GM19099 (cell line): ENCODE data around the gene DPP6.

Experiments used
- POLR2A ChIP-seq: IDR thresholded peaks from 3 replicates; pipeline ENCODE4 v1.6.1; 2011; ENCODE audit warnings: low read depth; ENCODE audit not compliant: insufficient read length; ENCODE audit errors: extremely low read depth

DPP6 gene

DNA sequence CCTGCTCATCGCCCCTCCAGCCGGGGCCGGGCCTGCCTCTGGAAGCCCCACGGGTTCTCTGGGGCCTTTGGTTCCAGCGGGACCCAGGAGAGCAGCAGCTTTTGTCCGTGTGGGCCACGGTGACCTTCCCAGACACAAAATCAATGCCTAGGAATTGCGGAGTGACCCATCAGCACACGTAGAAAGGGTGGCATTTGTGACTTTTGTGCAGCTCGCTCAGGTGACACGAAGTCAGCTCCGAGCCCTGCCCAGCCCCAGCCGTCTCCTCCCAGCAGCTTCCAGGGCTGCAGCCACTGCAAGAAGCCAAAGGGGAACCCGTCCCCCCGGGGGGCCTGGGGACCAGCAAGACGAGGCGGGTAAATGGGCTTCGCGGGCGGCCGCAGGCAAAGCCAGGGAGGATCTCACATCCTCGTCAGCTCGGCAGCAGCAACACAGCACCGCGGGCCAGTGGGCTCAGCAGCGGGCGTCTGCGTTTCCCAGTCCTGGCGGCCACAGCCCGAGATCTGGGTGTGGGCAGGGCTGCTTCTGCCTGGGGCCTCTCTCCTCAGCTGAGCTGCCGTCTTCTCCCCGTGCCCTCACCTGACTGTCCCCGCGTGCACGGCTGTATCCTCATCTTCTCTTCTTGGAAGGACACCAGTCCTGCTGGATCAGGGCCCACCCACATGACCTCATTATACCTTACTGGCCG lies 862.3 kb downstream of the DPP6 start:
- TF ChIP-seq POLR2A, result no peak

DNA sequence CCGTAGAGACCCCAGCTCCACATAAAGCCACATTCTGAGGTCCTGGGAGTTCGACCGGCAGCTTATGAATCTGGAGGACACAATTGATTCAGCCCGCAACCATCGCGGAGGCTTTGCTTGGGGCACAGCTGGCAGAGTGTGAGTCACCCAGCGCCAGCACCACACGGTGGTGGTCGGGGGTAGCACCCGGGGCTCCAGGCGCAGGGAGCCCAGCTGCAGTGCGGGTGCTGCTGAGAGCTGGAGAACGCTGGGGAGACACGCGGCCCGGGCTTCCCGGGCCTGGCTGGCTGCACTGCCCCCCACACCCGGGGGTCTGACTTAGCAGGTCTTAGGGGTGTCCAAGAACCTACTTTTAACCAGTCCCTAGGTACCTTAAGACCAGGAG lies 862.8 kb downstream of the DPP6 start:
- TF ChIP-seq POLR2A, result no peak

DNA sequence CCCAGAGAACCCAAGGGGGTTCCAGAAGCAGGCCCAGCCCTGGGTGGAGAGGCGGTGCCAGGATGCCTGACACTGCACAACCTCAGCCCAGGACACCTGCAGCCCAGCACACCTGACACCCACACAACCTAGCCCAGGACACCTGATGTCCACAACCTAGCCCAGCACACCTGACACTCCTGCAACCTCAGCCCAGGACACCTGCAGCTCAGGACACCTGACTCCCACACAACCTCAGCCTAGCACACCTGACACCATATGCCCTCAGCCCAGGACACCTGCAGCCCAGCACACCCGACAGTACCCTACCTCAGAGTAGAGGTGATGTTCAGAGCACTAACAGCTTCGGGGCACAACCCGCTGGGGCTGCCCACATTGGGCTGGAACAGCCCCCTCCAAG lies 863.4 kb downstream of the DPP6 start:
- no peak for TF ChIP-seq POLR2A

DNA sequence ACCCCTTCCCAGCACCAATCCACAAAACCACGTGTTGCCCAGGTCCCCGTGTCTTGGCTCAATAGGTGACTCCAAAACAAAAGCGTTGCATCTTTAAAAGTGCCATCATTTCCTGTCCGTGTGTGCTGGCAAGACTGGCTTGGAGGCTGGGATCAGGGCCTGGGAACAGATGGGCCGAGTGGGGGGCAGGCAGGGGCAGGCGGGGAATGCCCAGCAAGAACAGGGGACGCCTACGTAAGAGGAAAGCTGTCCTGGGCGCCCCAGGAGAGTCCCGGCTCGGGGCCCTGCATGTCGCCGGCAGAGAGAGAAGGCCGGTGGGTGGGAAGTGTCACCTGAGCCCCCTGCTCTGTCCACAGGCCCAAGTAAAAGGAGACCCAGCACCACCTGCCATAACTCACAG lies 864.2 kb downstream of the DPP6 start:
- TF ChIP-seq POLR2A, result no peak

DNA sequence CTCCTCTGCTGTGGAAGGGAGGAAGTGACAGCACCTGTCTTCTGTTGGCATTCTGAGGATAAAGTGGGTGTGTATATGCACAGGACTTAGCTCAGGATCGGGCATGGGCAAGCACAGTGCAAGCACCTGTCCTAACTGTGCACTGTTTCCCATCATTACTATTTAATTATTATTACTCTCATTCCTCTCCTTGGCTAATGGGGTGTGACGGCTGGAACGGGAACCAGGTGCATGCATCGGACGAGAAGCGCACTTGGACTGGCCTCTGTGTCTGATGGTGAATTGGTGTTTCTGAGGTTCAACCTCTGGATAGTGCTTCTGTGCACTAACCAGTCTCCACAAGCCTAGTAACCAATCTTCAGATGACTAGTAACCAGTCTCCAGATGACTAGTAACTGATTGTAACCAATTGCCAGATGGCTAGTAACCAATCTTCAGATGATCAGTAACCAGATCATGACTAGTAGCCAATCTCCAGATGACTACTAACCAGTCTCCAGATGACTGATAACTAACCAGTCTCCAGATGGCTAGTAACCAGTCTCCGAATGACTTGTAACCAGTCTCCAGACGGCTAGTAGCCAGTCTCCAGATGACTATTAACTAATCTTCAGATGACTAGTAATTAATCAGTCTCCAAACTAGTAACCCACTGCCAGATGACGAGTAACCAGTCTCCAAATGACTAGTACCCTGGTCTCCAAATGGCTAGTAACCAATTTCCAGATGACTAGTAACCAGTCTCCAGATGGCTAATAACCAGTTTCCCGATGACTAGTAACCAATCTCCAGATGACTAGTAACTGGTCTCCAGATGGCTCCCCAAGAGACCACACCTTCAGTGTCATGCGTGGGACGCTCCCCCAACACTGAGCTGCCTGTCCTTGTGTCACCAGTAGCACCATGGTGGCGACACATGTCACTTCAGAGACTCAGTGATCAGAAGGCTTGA lies 864.9 kb downstream of the DPP6 start:
- TF ChIP-seq POLR2A, result no peak

DNA sequence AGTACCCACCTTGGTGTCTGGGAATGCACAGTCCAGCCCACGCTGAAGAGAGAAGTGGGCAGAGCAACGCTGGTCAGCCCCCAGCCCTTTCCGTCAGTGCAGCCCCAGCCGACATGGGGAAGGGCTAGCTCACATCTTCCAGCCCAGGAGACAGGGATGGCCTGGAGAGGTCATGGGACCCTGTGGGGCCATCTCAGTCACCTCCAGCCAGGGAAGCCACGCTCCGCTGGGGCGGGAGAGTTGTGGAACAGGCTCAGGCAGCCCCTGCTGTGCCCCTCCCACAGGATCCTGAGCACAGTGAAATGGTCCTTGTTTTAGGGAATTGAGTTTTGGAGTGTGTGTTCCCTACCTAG lies 865.6 kb downstream of the DPP6 start:
- no peak for TF ChIP-seq POLR2A

DNA sequence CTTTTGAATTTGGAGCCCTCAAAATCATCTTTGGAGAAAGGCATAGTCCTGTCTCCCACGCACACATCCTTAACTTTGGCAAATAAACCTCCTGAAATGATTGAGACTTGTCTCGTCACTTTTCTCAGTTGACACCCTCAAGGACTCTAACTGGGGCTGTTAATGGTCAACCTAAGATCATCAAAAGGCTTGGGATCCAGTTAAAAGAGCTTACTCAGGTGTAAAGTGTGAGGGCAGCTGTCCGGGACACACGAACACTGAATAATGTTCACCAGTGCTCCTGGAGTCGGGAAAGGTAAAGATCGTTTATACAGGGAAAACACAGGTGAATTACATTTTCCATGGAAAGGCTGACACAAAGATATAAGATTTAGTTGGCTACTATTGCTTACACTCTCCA lies 866.1 kb downstream of the DPP6 start:
- no peak for TF ChIP-seq POLR2A

DNA sequence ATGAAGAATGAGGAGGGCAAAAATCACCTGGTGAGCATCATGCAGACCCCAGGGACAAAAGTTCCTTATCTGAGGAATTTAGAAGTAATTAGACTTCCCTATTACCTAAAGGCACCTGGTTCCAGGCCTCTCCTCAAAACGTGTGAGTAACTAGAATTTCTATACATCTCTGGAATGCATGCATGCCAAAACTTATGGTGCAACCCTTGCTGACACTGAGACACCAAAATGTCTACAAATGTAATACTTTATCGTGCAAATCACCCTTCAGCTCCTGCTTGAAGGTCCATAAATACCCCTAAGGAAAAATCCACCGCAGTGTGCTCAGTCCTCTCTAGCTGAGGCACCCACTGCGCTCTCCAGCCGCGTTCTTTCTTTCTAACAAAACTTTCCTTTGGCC lies 866.5 kb downstream of the DPP6 start:
- no peak for TF ChIP-seq POLR2A

DNA sequence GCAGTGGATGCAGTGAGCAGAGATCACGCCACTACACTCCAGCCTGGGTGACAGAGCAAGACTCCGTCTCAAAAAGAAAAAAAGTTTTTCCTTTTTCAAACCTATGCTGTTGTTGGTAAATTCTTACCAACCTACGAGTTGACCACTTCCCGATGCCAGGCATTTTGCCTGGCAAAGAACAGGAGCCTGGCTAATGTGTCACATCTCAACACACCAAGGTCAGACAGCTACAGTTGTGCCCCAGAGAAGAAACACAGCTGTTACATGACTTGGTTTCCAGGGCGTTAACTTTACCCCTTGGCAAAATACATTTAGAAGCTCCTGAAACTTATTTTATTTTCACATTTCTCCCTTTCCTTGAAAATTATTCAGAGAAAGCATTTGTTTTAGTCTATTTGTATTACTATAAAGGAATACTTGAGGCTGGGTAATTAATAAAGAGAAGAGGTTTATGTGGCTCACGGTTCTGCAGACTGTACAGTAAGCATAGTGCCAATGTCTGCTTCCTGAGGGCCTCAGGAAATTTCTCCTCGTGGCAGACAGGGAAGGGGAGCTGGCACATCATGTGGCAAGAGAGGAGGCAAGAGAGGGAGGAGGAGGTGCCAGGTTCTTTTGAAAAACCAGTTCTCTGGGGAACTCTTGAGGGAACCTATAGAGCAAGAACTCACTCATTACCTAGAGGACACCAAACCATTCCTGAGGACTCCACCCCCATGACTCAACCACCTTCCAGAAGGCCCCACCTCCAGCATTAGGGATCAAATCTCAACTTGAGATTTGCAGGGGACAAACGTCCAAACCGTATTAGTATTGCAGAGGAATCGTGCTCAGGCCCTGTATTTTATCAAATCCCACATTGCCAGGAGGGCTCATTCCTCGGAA lies 867.4 kb downstream of the DPP6 start:
- no peak for TF ChIP-seq POLR2A

DNA sequence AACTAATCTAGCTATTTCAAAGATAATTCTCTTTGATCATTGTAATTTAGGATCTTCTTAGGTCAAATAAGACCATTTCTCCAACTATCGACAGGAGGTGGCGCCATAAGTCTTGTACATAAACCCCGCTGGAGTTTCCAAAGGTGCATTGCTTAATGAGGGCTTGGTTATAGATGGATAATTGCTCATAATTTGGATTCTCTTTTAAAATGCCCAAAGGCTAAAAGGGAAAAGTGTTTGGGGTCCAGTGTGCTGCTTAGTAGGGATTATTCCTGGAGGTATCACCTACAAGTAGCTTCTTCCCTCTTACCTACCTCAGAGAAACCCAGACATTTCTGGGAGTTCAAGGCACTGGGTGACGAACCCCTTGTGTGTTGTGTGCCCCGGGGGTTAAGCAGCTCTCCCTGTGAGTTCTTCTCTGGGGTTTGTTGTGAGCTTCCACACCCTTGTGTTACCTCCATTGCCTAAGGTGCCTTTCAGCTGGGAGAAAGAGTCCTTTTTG lies 875.5 kb downstream of the DPP6 start:
- no peak for TF ChIP-seq POLR2A

DNA sequence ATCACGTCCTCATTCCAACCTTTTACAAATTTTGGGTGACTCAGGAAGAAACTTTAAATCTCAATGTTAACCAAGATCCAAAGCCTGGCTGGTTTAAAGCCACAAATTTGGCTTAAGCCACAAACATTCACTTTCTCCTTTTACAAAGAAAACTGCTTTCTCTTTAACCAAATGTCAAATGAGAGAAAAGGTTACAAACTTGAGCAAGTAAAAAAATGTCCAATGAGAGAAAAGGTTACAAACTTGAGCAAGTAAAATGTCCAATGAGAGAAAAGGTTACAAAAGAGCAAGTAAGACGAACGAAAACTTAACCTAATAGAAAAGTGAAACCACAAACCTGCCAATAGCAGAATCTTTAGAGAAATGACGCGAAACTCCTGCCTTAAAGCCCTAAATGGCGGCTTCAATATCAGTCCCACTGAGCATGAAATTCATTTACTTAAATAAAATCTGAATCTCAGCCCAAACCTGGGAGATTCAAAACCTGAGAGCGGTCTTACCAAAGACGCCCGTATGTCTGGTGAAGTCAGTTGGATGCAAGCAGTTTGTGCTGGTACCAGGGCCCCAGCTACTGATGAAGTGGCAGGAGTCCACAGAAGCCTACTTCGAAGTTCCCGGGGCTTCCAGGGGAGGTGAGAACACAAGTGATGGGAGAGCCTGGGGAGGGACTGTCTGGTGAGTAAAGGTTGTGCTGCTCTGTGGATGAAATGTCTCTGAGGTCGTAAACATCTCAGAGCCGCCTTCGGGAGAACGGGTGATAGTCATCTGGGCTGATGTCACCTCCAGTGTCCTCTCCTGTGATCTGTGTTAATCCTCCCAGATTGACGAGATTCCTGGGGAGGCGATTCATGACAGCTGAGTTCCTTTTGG lies 876.2 kb downstream of the DPP6 start:
- TF ChIP-seq POLR2A, result peak; percentile 37

DNA sequence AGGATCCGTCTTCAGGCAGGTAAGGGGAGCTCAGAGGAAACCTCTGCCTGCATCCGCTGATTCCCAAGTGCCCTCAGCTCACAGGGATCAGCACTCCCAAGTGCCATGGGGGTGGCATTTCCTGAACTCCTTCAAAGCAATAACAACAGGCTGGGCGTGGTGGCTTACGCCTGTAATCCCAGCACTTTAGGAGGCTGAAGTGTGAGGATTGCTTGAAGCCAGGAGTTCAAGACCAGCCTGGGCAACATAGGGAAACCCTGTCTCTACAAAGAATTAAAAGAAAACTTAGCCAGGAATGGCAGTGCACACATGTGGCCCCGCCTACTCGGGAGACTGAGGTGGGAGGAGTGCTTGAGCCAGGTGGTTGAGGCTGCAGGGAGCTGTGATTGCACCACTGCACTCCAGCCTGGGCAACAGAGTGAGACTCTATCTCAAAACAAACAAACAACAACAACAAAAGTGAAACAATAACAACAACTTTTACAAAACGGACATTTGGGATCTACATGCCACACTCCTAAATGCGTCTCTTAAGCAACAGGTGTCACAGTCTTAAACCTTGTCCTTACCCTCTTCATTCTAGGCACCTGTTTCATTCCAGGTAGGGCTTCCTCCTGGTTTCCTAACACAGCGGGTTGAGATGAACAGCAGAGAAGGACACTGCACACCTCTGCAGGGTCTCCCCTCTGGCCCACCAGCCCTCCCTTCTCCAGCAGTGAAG lies 877.0 kb downstream of the DPP6 start:
- no peak for TF ChIP-seq POLR2A

DNA sequence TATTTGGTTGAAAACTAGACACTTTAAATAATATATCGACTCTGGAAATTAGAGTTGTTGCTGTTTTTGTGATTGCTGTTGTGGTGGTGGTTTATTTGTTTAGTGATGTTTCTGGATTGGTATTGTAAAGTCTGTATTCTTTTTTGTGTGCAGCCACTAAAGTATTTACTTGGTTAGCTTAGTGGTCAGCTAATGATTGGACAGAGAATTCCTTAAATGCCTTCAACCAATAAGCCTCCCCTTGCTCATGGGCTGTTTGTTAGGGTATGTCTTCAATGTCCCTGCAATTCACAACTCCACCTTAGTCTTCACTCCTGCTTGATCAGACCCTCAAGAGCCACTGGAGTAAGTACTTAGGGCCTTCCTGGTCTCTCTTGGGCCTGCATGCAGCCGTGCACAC lies 879.7 kb downstream of the DPP6 start:
- TF ChIP-seq POLR2A, result no peak

DNA sequence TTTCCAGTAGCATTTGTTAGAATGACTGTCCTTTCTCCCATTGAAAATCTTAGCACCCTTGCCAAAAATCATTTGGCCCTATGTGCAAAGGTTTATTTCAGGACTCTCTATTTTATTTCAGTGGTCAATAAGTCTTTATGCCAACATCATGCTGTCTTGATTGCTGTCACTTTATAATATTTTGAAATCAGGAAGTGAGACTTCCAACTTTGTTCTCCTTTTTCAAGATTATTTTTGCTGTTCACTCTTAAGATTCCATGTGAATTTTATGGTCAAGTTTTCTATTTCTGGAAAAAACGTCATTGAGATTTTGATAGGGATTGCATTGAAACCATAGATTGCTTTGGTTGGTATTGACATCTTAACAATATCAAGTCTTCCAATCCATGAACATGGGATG lies 885.6 kb downstream of the DPP6 start:
- TF ChIP-seq POLR2A, result no peak

DNA sequence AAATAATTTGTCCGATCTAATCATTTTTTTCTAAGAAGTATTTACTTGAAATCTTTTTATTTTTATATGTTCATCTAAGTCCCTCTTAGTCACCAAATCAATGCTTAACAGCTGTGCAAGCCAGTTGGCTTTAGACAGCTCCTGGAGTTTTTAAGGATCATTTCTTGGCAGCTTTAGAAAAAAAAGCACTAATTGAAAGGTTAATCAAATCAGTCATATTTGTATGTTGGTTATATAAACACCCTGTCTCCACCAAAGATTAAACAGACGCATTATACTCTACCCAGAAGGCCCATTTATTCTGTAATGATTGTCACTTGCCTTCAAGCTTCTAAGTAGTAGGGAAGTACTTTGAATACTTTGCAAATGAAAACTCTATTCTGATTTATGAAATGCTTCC lies 890.5 kb downstream of the DPP6 start:
- no peak for TF ChIP-seq POLR2A
